Central memory CD8-positive, alpha-beta T cell (primary cell): ENCODE measurements around the gene SORL1.

ENCODE experiments used
- ATAC-seq: fragments of 150-1000 bp; cut with Tn5 transposase; replicated peaks from 2 replicates; pipeline ENCODE4 v1.10.0; 2022; ENCODE audit warnings: mild to moderate bottlenecking, moderate FRiP score, moderate number of reproducible peaks; ENCODE audit not compliant: poor library complexity, severe bottlenecking; ENCODE audit errors: extremely low read depth
- DNase-seq, 2 donors: peaks; one replicate each; pipeline ENCODE4 v3.0.0; 2021; ENCODE audit warnings: low spot score in 2 of 2
- H3K27ac Mint-ChIP-seq: one replicate; pipeline ENCODE4 v1.8.0; 2022; ENCODE audit warnings: low read depth, mild to moderate bottlenecking, moderate library complexity, mixed read lengths
- H3K27me3 Mint-ChIP-seq: one replicate; pipeline ENCODE4 v1.8.0; 2022; ENCODE audit warnings: mixed read lengths
- H3K36me3 Mint-ChIP-seq: one replicate; pipeline ENCODE4 v1.8.0; 2022; ENCODE audit warnings: mild to moderate bottlenecking, moderate library complexity, mixed read lengths; ENCODE audit not compliant: insufficient read depth
- H3K4me1 Mint-ChIP-seq: one replicate; pipeline ENCODE4 v1.8.0; 2022; ENCODE audit warnings: mixed read lengths
- H3K4me3 Mint-ChIP-seq: one replicate; pipeline ENCODE4 v1.8.0; 2022; ENCODE audit warnings: mild to moderate bottlenecking, moderate library complexity, mixed read lengths
- H3K9me3 Mint-ChIP-seq: one replicate; pipeline ENCODE4 v1.8.0; 2022; ENCODE audit warnings: mixed read lengths

Gene SORL1

GRCh38 chr11:121654843-121655536 lies 202.9 kb downstream of the SORL1 start:
- no peaks in the 10 kb centered on the region for H3K27me3 Mint-ChIP-seq
- no peak for DNase-seq
- H3K27ac Mint-ChIP-seq: peak overlapping the region; percentile 64
- peaks cover 5% of the 10 kb centered on the region for H3K36me3 Mint-ChIP-seq
- H3K4me1 Mint-ChIP-seq: peaks cover 37% of the 10 kb centered on the region
- no peak for ATAC-seq
- H3K4me3 Mint-ChIP-seq: peak overlapping the region; percentile 71
- H3K9me3 Mint-ChIP-seq: no peaks in the 10 kb centered on the region

- peak overlapping the region; percentile 64 for H3K27ac Mint-ChIP-seq
- peaks cover 3% of the 10 kb centered on the region for H3K36me3 Mint-ChIP-seq
- H3K4me1 Mint-ChIP-seq: peaks cover 30% of the 10 kb centered on the region
- no peaks in the 10 kb centered on the region for H3K27me3 Mint-ChIP-seq
- peak overlapping the region; percentile 71 for H3K4me3 Mint-ChIP-seq
- peak; percentile 18 to 43 for DNase-seq
- no peaks in the 10 kb centered on the region for H3K9me3 Mint-ChIP-seq
- peak; percentile 67 for ATAC-seq
Measured at GRCh38 chr11:121655537-121656327, 203.6 kb downstream of the SORL1 start.

- Mint-ChIP-seq H3K9me3 (no peaks in the 10 kb centered on the region), H3K27me3 (no peaks in the 10 kb centered on the region), H3K27ac (peak overlapping the region; percentile 64), H3K4me1 (peaks cover 22% of the 10 kb centered on the region), H3K4me3 (peak overlapping the region; percentile 71), H3K36me3 (peaks cover 2% of the 10 kb centered on the region)
- DNase-seq: no peak
- no peak for ATAC-seq
Measured at GRCh38 chr11:121656328-121657090, 204.4 kb downstream of the SORL1 start.

GRCh38 chr11:121657146-121657545 lies 205.0 kb downstream of the SORL1 start:
- Mint-ChIP-seq H3K4me3 (no peak overlapping the region), H3K9me3 (no peaks in the 10 kb centered on the region), H3K27me3 (no peaks in the 10 kb centered on the region), H3K36me3 (peaks cover 2% of the 10 kb centered on the region), H3K27ac (no peak overlapping the region), H3K4me1 (peaks cover 16% of the 10 kb centered on the region)
- ATAC-seq (no peak), DNase-seq (no peak)

- Mint-ChIP-seq H3K27me3 (no peaks in the 10 kb centered on the region), H3K27ac (no peak overlapping the region), H3K9me3 (no peaks in the 10 kb centered on the region), H3K4me3 (no peak overlapping the region), H3K4me1 (peaks cover 14% of the 10 kb centered on the region), H3K36me3 (no peaks in the 10 kb centered on the region)
- ATAC-seq: no peak
- DNase-seq: no peak
Measured at GRCh38 chr11:121659811-121660210, 207.7 kb downstream of the SORL1 start.

- Mint-ChIP-seq H3K27me3 (no peaks in the 10 kb centered on the region), H3K9me3 (no peaks in the 10 kb centered on the region), H3K36me3 (no peaks in the 10 kb centered on the region), H3K4me1 (no peaks in the 10 kb centered on the region), H3K27ac (no peak overlapping the region), H3K4me3 (no peak overlapping the region)
- DNase-seq: no peak
- no peak for ATAC-seq
Measured at GRCh38 chr11:121661880-121662486, 209.9 kb downstream of the SORL1 start.

- no peak for DNase-seq
- Mint-ChIP-seq H3K36me3 (no peaks in the 10 kb centered on the region), H3K27me3 (no peaks in the 10 kb centered on the region), H3K4me3 (no peak overlapping the region), H3K27ac (no peak overlapping the region), H3K4me1 (no peaks in the 10 kb centered on the region), H3K9me3 (no peaks in the 10 kb centered on the region)
- ATAC-seq: no peak
Measured at GRCh38 chr11:121664144-121664543, 212.0 kb downstream of the SORL1 start.

GRCh38 chr11:121665206-121665838 lies 213.2 kb downstream of the SORL1 start:
- H3K27ac Mint-ChIP-seq: no peak overlapping the region
- H3K4me3 Mint-ChIP-seq: no peak overlapping the region
- H3K9me3 Mint-ChIP-seq: no peaks in the 10 kb centered on the region
- H3K36me3 Mint-ChIP-seq: no peaks in the 10 kb centered on the region
- ATAC-seq (no peak), DNase-seq (no peak)
- H3K27me3 Mint-ChIP-seq: no peaks in the 10 kb centered on the region
- H3K4me1 Mint-ChIP-seq: no peaks in the 10 kb centered on the region

GRCh38 chr11:121667836-121668235 lies 215.7 kb downstream of the SORL1 start:
- Mint-ChIP-seq H3K27ac (no peak overlapping the region), H3K4me3 (no peak overlapping the region), H3K36me3 (no peaks in the 10 kb centered on the region), H3K9me3 (no peaks in the 10 kb centered on the region), H3K27me3 (no peaks in the 10 kb centered on the region), H3K4me1 (no peaks in the 10 kb centered on the region)
- no peak for ATAC-seq
- DNase-seq: no peak

GRCh38 chr11:121669422-121669821 lies 217.3 kb downstream of the SORL1 start:
- no peaks in the 10 kb centered on the region for H3K36me3 Mint-ChIP-seq
- ATAC-seq (no peak), DNase-seq (no peak)
- no peak overlapping the region for H3K4me3 Mint-ChIP-seq
- H3K4me1 Mint-ChIP-seq: no peaks in the 10 kb centered on the region
- H3K9me3 Mint-ChIP-seq: no peaks in the 10 kb centered on the region
- H3K27me3 Mint-ChIP-seq: no peaks in the 10 kb centered on the region
- no peak overlapping the region for H3K27ac Mint-ChIP-seq

- Mint-ChIP-seq H3K9me3 (no peaks in the 10 kb centered on the region), H3K4me3 (no peak overlapping the region), H3K27me3 (no peaks in the 10 kb centered on the region), H3K27ac (no peak overlapping the region), H3K36me3 (no peaks in the 10 kb centered on the region), H3K4me1 (no peaks in the 10 kb centered on the region)
- DNase-seq (no peak), ATAC-seq (no peak)
Measured at GRCh38 chr11:121670266-121670665, 218.2 kb downstream of the SORL1 start.

GRCh38 chr11:121670805-121671282 lies 218.7 kb downstream of the SORL1 start:
- ATAC-seq: no peak
- Mint-ChIP-seq H3K27ac (no peak overlapping the region), H3K27me3 (no peaks in the 10 kb centered on the region), H3K36me3 (no peaks in the 10 kb centered on the region), H3K4me1 (no peaks in the 10 kb centered on the region), H3K4me3 (no peak overlapping the region), H3K9me3 (no peaks in the 10 kb centered on the region)
- no peak for DNase-seq
